Measurements from ENCODE around the gene METTL6.

The METTL6 gene

DNA sequence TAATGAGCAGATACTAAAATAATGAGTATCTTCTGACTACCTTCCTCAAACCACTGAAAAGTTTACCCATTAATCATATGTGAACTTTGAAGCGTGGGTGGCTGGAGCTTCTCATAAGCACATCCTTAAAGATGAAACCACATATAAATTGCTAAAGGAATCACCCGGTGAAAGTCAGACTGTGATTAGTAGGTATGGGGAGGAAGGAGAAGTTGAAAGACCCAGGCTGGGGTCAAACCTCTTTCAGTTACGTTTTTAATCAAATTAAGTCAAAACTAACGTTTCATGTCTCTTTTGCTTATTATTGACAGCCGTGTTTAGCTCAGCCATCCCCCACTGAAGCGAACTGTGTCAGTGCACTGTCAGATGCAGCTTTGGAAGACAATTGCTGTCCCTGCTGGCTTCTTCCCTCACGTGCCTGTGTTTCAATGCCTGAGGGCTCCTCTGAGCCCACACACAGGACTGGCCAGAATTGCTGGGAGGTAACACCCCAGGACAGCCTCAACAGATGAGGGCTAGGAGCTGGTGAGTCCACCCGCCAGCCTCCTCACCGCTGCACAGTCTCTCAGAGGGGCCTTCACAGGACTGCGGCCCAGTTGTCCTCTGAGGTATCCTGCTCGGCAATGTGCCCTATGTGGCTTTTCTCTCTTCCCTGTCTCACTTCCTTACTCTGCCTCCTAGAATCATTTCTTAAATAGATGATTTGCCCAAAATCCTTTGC lies 65.7 kb downstream of the METTL6 start:
- no peak for FAIRE-seq
- DNase-seq (ENCODE audit: insufficient read length, low spot score) = no peak
- TF ChIP-seq, protein P1, sequence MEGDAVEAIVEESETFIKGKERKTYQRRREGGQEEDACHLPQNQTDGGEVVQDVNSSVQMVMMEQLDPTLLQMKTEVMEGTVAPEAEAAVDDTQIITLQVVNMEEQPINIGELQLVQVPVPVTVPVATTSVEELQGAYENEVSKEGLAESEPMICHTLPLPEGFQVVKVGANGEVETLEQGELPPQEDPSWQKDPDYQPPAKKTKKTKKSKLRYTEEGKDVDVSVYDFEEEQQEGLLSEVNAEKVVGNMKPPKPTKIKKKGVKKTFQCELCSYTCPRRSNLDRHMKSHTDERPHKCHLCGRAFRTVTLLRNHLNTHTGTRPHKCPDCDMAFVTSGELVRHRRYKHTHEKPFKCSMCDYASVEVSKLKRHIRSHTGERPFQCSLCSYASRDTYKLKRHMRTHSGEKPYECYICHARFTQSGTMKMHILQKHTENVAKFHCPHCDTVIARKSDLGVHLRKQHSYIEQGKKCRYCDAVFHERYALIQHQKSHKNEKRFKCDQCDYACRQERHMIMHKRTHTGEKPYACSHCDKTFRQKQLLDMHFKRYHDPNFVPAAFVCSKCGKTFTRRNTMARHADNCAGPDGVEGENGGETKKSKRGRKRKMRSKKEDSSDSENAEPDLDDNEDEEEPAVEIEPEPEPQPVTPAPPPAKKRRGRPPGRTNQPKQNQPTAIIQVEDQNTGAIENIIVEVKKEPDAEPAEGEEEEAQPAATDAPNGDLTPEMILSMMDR (IDR thresholded peaks at IDR 0.05; ENCODE audit: insufficient read depth, missing control alignments) = no peak

DNA sequence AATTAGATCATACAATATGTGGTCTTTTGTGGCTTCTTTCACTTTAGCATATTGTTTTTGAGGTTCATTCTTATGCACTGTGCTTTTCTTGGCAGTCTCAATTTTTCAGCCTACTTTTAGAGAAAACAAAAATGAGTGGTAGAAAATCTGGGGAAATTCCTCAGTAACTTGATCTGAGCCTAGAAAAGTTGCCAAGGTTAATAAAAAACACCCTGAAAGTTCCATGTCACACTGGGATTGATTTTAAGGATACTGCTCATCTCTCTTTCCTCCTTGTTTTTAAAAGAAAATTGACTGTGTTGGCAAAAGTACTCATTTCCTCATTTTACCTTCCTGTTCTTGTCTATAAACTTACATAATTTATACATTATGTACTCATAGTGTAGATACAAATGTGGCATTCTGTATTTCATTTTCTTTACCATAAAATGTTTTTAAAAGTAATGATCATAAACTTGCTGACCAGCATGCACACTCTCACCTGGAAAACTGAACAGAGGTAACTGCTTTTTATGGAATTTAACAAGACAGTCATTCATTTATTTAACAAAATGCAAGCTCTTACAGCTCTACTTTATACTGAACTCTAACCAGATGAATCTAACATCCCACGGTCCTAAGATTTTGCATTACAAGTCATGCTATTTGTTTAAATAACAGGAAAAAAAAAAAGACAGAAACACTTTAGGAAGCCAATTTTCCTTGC lies 66.4 kb downstream of the METTL6 start:
- DNase-seq (ENCODE audit: insufficient read length, low spot score) (no peak), FAIRE-seq (no peak)
- TF ChIP-seq, protein P1 (IDR thresholded peaks at IDR 0.05; ENCODE audit: insufficient read depth, missing control alignments) = no peak

All from D721Med (cell line).